ENCODE measurements around the gene KIF5C.

DNA sequence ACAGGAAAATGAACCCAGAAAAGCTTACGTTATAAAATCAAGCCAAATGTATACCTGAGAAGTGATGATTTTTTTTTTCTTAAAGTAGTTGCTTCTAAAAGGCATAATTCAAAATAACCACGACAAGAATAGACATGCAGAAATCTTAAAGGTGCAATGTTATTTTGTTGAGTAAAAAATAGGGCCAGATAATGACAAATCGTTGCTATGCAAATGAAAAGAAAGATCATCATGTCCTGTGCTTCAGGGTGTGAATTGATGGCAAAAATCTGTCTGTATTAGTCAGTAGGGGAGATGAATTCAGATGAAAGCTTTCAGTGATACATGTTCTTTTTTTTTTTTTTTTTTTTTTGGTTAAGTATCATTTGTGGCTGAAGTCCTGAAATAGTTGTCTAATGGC, 187.5 kb downstream of the KIF5C start:
- TF ChIP-seq, protein P1, sequence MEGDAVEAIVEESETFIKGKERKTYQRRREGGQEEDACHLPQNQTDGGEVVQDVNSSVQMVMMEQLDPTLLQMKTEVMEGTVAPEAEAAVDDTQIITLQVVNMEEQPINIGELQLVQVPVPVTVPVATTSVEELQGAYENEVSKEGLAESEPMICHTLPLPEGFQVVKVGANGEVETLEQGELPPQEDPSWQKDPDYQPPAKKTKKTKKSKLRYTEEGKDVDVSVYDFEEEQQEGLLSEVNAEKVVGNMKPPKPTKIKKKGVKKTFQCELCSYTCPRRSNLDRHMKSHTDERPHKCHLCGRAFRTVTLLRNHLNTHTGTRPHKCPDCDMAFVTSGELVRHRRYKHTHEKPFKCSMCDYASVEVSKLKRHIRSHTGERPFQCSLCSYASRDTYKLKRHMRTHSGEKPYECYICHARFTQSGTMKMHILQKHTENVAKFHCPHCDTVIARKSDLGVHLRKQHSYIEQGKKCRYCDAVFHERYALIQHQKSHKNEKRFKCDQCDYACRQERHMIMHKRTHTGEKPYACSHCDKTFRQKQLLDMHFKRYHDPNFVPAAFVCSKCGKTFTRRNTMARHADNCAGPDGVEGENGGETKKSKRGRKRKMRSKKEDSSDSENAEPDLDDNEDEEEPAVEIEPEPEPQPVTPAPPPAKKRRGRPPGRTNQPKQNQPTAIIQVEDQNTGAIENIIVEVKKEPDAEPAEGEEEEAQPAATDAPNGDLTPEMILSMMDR (conservative IDR thresholded peaks at IDR 0.05; ENCODE audit: low read length) = no peak
- TF ChIP-seq EZH2phosphoT487 (IDR thresholded peaks at IDR 0.05; ENCODE audit: borderline replicate concordance, low read depth, low read length) = no peak

Measured in OCI-LY7 (cell line).